ENCODE results near the gene ZFHX2.
A peak's percentile ranks its signal among the peaks of the same experiment; 100 is the strongest.

The ZFHX2 gene

DNA sequence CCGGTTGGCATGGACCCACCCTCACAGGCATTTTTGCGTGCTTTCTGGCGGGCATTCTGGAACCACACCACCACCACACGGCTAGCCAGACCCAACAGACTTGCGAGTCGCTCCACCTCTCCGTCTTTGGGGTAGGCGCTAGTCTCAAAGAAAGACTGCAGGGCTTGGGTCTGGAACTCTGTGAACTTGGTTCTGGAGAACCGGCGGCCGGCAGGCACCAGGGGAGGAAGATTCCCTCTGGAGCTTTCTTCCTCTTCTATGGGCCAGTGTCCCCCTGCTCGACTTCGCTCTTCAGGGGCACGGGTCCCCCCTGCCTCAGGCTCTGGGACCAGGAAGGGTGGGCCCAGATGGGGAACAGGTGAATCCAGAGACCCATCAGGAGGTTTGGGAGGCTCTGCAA lies 26.6 kb downstream of the ZFHX2 start:
- 97% methylated on average over 14 of the region's 14 CpGs for WGBS

DNA sequence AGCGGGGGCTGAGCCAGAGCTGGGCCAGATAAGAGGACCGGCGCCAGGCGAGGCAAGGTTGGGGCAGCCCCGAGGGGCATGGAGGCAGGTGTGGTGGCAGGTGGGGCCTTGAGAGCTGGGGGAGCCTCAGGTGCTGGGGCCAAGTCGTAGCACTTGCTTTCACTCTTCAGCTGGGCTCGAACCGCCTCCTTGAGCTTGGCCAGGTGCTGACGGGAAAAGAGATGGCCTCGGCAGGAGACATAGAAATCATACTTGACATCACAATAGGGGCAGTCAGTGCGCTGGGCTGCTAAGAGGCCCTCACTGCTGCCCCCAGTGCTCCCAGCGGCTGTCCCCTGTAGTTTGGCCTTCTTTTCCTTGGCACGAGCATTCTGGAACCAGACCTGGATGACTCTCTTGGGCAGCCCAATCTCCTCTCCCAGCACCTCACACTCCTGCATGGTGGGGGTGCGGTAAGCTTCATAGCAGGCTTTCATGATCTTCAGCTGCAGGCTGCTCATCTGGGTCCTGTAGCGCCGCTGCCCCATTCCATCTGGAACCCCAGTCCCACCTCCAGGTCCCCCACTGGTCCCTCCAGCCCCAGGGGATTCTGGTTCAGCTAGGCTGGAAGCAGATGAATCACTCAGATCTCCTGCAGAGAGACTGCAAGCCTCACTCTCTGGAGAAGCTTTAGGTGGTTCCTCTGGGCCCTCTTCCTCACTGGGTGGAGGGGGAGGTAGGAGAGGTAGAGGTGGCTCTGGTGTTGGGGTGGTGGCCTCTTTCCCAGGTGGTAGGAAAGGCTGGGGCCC lies 28.1 kb downstream of the ZFHX2 start:
- H3K4me2 ChIP-seq (ENCODE audit: low read length, poor library complexity, severe bottlenecking), result no peak overlapping the region
- no peak overlapping the region for H3K18ac ChIP-seq (ENCODE audit: low read depth in 1 of 2, low read length in 2 of 2)

More for the DNA sequence above, 26.6 kb downstream of the ZFHX2 start:
- no peak overlapping the region for H4K8ac ChIP-seq (ENCODE audit: low read length)
- H3K23ac ChIP-seq (ENCODE audit: low read length in 2 of 2), result no peak overlapping the region
- H2BK15ac ChIP-seq (ENCODE audit: low read depth, poor library complexity, severe bottlenecking), result no peak overlapping the region
- no peak overlapping the region for H2BK12ac ChIP-seq (ENCODE audit: low read length in 2 of 2)
- H3K36me3 ChIP-seq (ENCODE audit: control insufficient read depth in 1 of 2, insufficient read depth in 2 of 2, low read depth in 1 of 2, low read length in 2 of 2), result peaks cover 0 to 49% of the 10 kb centered on the region in 2 experiments
- H3K14ac ChIP-seq (ENCODE audit: low read length in 2 of 2), result no peak overlapping the region
- no peak overlapping the region for H2BK5ac ChIP-seq (ENCODE audit: low read depth, low read length, poor library complexity, severe bottlenecking)
- no peaks in the 10 kb centered on the region for H3K9me3 ChIP-seq (ENCODE audit: control insufficient read depth, low read length)
- DNase-seq, result no peak
- H2AFZ ChIP-seq (ENCODE audit: low read depth, low read length), result no peak overlapping the region
- H3K27ac ChIP-seq (ENCODE audit: low read length, poor library complexity, severe bottlenecking), result no peak overlapping the region
- no peak overlapping the region for H2BK120ac ChIP-seq (ENCODE audit: low read depth, low read length)
- no peak overlapping the region for H3K4ac ChIP-seq (ENCODE audit: low read depth in 1 of 2, low read length in 2 of 2)
- no peak overlapping the region for H3K18ac ChIP-seq (ENCODE audit: low read depth in 1 of 2, low read length in 2 of 2)
- no peaks in the 10 kb centered on the region for H3K79me1 ChIP-seq (replicated peaks; ENCODE audit: low read length, poor library complexity, severe bottlenecking)
- no peak overlapping the region for H3K9ac ChIP-seq (ENCODE audit: low read length)
- H3K4me3 ChIP-seq (ENCODE audit: insufficient read depth in 1 of 2, low read depth in 1 of 2, low read length in 2 of 2), result no peak overlapping the region
- no peak overlapping the region for H2AK5ac ChIP-seq (ENCODE audit: low read length, severe bottlenecking)
- H3K4me2 ChIP-seq (ENCODE audit: low read length, poor library complexity, severe bottlenecking), result no peak overlapping the region
- no peak overlapping the region for H4K91ac ChIP-seq (ENCODE audit: low read length)
- peaks cover 2% of the 10 kb centered on the region for H3K4me1 ChIP-seq (ENCODE audit: control insufficient read depth, insufficient read depth, low read depth, low read length)
- H3K27me3 ChIP-seq (ENCODE audit: control insufficient read depth in 1 of 2, insufficient read depth in 1 of 2, low read length in 2 of 2), result no peaks in the 10 kb centered on the region

DNA sequence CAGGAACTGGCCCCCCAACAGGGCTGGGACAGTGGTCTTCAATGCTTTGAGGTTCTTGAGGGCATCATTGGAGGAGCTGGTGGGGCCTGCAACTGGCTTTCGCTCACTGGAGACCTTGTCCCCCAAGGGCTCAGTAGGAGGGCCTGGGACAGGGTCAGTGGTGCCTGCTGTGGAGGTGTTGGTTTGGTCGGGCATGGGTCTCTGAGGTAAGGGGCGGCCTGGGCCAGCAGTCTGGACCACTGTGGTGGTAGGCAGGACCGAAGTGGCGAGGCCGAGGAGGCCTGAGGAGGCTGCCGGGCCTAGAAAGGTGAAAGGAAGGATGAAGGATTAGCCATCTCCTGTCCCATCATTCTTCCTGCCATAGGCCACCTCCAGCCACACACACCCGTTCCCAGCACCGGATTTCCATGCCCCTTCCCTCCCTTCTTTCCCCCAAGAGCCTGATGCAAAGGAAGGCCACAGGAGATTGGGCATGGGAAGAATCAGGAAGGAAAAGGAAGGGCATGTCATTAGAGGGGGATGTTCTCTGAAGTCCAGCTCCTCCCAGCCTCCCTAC lies 28.8 kb downstream of the ZFHX2 start:
- DNase-seq, result no peak
- Histone ChIP-seq H2BK12ac (ENCODE audit: low read length in 2 of 2) (no peak overlapping the region), H3K79me1 (replicated peaks; ENCODE audit: low read length, poor library complexity, severe bottlenecking) (no peaks in the 10 kb centered on the region), H3K18ac (ENCODE audit: low read depth in 1 of 2, low read length in 2 of 2) (no peak overlapping the region), H4K91ac (ENCODE audit: low read length) (no peak overlapping the region), H2BK15ac (ENCODE audit: low read depth, poor library complexity, severe bottlenecking) (no peak overlapping the region), H2BK5ac (ENCODE audit: low read depth, low read length, poor library complexity, severe bottlenecking) (no peak overlapping the region), H3K4me3 (ENCODE audit: insufficient read depth in 1 of 2, low read depth in 1 of 2, low read length in 2 of 2) (no peak overlapping the region), H3K4me1 (ENCODE audit: control insufficient read depth, insufficient read depth, low read depth, low read length) (peaks cover 6% of the 10 kb centered on the region), H3K14ac (ENCODE audit: low read length in 2 of 2) (no peak overlapping the region), H3K23ac (ENCODE audit: low read length in 2 of 2) (no peak overlapping the region), H3K4ac (ENCODE audit: low read depth in 1 of 2, low read length in 2 of 2) (no peak overlapping the region), H3K4me2 (ENCODE audit: low read length, poor library complexity, severe bottlenecking) (no peak overlapping the region), H2AFZ (ENCODE audit: low read depth, low read length) (no peak overlapping the region), H4K8ac (ENCODE audit: low read length) (no peak overlapping the region), H3K36me3 (ENCODE audit: control insufficient read depth in 1 of 2, insufficient read depth in 2 of 2, low read depth in 1 of 2, low read length in 2 of 2) (peaks cover 0 to 44% of the 10 kb centered on the region in 2 experiments), H3K9ac (ENCODE audit: low read length) (no peak overlapping the region), H2AK5ac (ENCODE audit: low read length, severe bottlenecking) (no peak overlapping the region), H3K27me3 (ENCODE audit: control insufficient read depth in 1 of 2, insufficient read depth in 1 of 2, low read length in 2 of 2) (no peaks in the 10 kb centered on the region), H2BK120ac (ENCODE audit: low read depth, low read length) (no peak overlapping the region), H3K9me3 (ENCODE audit: control insufficient read depth, low read length) (no peaks in the 10 kb centered on the region), H3K27ac (ENCODE audit: low read length, poor library complexity, severe bottlenecking) (no peak overlapping the region)
- 84% methylated on average over 1 of the region's 9 CpGs for WGBS

More for the DNA sequence above, 28.1 kb downstream of the ZFHX2 start:
- Histone ChIP-seq H3K36me3 (ENCODE audit: control insufficient read depth in 1 of 2, insufficient read depth in 2 of 2, low read depth in 1 of 2, low read length in 2 of 2) (peaks cover 0 to 44% of the 10 kb centered on the region in 2 experiments), H2BK12ac (ENCODE audit: low read length in 2 of 2) (no peak overlapping the region), H2AFZ (ENCODE audit: low read depth, low read length) (no peak overlapping the region), H3K4me3 (ENCODE audit: insufficient read depth in 1 of 2, low read depth in 1 of 2, low read length in 2 of 2) (peak overlapping the region in 1 of 2 experiments; percentile 10), H3K27me3 (ENCODE audit: control insufficient read depth in 1 of 2, insufficient read depth in 1 of 2, low read length in 2 of 2) (no peaks in the 10 kb centered on the region), H4K91ac (ENCODE audit: low read length) (no peak overlapping the region), H2BK5ac (ENCODE audit: low read depth, low read length, poor library complexity, severe bottlenecking) (no peak overlapping the region), H3K4me1 (ENCODE audit: control insufficient read depth, insufficient read depth, low read depth, low read length) (peaks cover 6% of the 10 kb centered on the region), H3K14ac (ENCODE audit: low read length in 2 of 2) (no peak overlapping the region), H3K23ac (ENCODE audit: low read length in 2 of 2) (no peak overlapping the region), H2AK5ac (ENCODE audit: low read length, severe bottlenecking) (no peak overlapping the region), H3K9me3 (ENCODE audit: control insufficient read depth, low read length) (no peaks in the 10 kb centered on the region), H4K8ac (ENCODE audit: low read length) (no peak overlapping the region), H2BK120ac (ENCODE audit: low read depth, low read length) (no peak overlapping the region), H3K27ac (ENCODE audit: low read length, poor library complexity, severe bottlenecking) (no peak overlapping the region), H2BK15ac (ENCODE audit: low read depth, poor library complexity, severe bottlenecking) (no peak overlapping the region), H3K79me1 (replicated peaks; ENCODE audit: low read length, poor library complexity, severe bottlenecking) (no peaks in the 10 kb centered on the region), H3K4ac (ENCODE audit: low read depth in 1 of 2, low read length in 2 of 2) (no peak overlapping the region), H3K9ac (ENCODE audit: low read length) (no peak overlapping the region)
- 87% methylated on average over 16 of the region's 16 CpGs for WGBS
- DNase-seq, result no peak

DNA sequence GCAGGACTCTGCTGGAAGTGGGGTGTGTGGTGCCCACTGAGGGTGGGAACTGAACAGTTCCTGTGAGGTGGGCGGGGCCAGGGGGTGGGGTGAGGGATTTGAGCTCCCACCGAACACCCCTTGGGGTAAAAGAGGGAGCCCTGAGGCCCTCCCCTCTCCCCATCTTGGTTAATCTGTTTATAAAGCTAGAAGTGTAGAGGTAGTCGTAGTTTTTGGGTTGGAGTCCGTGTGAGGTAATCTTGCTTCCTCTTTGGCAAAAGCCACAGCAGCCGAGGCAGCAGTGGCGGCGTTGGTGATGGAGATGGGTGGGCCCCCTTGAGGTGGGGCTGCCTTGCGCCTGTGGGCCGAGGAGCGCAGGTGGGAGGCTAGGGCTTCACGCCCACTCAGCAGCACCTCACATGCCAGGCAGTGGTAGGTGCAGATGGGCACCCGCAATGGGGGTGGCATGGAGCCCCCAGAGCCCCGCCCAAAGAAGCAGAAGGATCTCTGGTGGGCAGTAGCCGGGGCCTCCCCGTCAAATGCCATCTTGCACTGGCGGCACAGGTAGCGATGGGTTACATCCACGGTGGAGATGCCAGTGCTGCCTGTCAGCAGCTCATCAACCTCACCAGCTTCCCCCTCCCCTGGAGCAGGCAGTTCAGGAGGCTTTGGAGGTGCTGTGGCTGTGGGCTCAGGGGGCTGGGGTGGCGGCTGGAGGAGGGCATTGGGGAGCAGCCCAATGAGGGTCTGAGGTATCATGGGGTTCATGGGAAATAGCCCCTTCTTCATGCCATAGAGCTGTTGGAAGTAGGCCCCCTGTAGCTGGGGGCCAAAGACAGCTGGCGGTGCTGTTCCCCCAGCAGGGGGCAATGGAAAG lies 29.6 kb downstream of the ZFHX2 start:
- Histone ChIP-seq H3K4me1 (ENCODE audit: control insufficient read depth, insufficient read depth, low read depth, low read length) (peaks cover 4% of the 10 kb centered on the region), H3K18ac (ENCODE audit: low read depth in 1 of 2, low read length in 2 of 2) (no peak overlapping the region), H2BK15ac (ENCODE audit: low read depth, poor library complexity, severe bottlenecking) (no peak overlapping the region), H4K91ac (ENCODE audit: low read length) (no peak overlapping the region), H3K4me3 (ENCODE audit: insufficient read depth in 1 of 2, low read depth in 1 of 2, low read length in 2 of 2) (no peak overlapping the region), H3K27ac (ENCODE audit: low read length, poor library complexity, severe bottlenecking) (no peak overlapping the region), H2BK120ac (ENCODE audit: low read depth, low read length) (no peak overlapping the region), H2AK5ac (ENCODE audit: low read length, severe bottlenecking) (no peak overlapping the region), H4K8ac (ENCODE audit: low read length) (no peak overlapping the region), H3K27me3 (ENCODE audit: control insufficient read depth in 1 of 2, insufficient read depth in 1 of 2, low read length in 2 of 2) (no peaks in the 10 kb centered on the region), H2BK12ac (ENCODE audit: low read length in 2 of 2) (no peak overlapping the region), H3K36me3 (ENCODE audit: control insufficient read depth in 1 of 2, insufficient read depth in 2 of 2, low read depth in 1 of 2, low read length in 2 of 2) (peaks cover 0 to 39% of the 10 kb centered on the region in 2 experiments), H3K23ac (ENCODE audit: low read length in 2 of 2) (no peak overlapping the region), H3K79me1 (replicated peaks; ENCODE audit: low read length, poor library complexity, severe bottlenecking) (no peaks in the 10 kb centered on the region), H3K4ac (ENCODE audit: low read depth in 1 of 2, low read length in 2 of 2) (no peak overlapping the region), H3K9me3 (ENCODE audit: control insufficient read depth, low read length) (no peaks in the 10 kb centered on the region), H2AFZ (ENCODE audit: low read depth, low read length) (no peak overlapping the region), H3K4me2 (ENCODE audit: low read length, poor library complexity, severe bottlenecking) (no peak overlapping the region), H2BK5ac (ENCODE audit: low read depth, low read length, poor library complexity, severe bottlenecking) (no peak overlapping the region), H3K9ac (ENCODE audit: low read length) (no peak overlapping the region), H3K14ac (ENCODE audit: low read length in 2 of 2) (no peak overlapping the region)
- no peak for DNase-seq
- WGBS, result 97% methylated on average over 16 of the region's 20 CpGs
